HCT116 (cell line): ENCODE results near the gene PRDM2. TPM values are rescaled to one million over a fixed set of nuclear protein-coding genes. Genes with fewer than 3 reads are reported as not detected.

Source experiments
- ATAC-seq: fragments of 200-7000 bp; cut with Tn5 transposase; 2 replicates; pipeline ENCODE4 v1.9.1; 2020; ENCODE audit warnings: mild to moderate bottlenecking, moderate library complexity
- BruUV-seq: library from RNA; stranded (reverse); fragments of 400-500 nt; replicated peaks from 2 replicates; lab custom pipeline; 2021; lab: Mats Ljungman, UMichigan
- CTCF ChIA-PET: fragments of 300-600 bp; sonication (Branson Sonifier 250); formaldehyde crosslinking; loops from one replicate; lab custom pipeline; 2021; ENCODE audit warnings: antibody characterized with exemption; lab: Charles Lee
- POLR2A ChIA-PET: fragments of 300-600, 350-600 bp; sonication (Branson Sonifier 250); formaldehyde crosslinking; loops from one replicate; lab custom pipeline; 2021; ENCODE audit warnings: antibody characterized with exemption; lab: Charles Lee
- RAD21 ChIA-PET, 2 experiments: fragments of 300-600 bp; sonication (Branson Sonifier 250); formaldehyde crosslinking; loops; one replicate each; lab custom pipeline; 2023; ENCODE audit warnings: low total read pairs in 2 of 2; ENCODE audit not compliant: uncharacterized antibody in 2 of 2, unreplicated experiment in 2 of 2, low non-redundant PET in 1 of 2; lab: Charles Lee
- DNase-seq: peaks from one replicate; pipeline ENCODE4 v3.0.0-alpha.2; 2010; ENCODE audit warnings: low read depth, low spot score
- H2AFZ ChIP-seq: fragments of 200-600 bp; shearing (Covaris generic), sonication (generic); 2 replicates; pipeline ENCODE4 v1.6.1; 2017; ENCODE audit warnings: low read depth, mixed run types, mixed read lengths, antibody characterized with exemption, low read length; ENCODE audit not compliant: poor library complexity, severe bottlenecking
- H3K27ac ChIP-seq: 2 replicates; pipeline ENCODE4 v1.5.1; 2012; ENCODE audit warnings: low read depth, low read length
- H3K27me3 ChIP-seq: fragments of 200-600 bp; sonication (generic); 2 replicates; pipeline ENCODE4 v1.6.1; 2016; ENCODE audit warnings: mixed run types, low read length, mixed read lengths; ENCODE audit not compliant: insufficient read depth
- H3K36me3 ChIP-seq, 2 experiments: fragments of 200-500 bp in 1 of 2; fragments of 200-600 bp in 1 of 2; sonication (Bioruptor generic) in 1 of 2; sonication (generic) in 1 of 2; 2 replicates each; pipeline versions ENCODE4 v1.5.1 to v1.6.1; 2014 to 2016; ENCODE audit warnings: low read length in 2 of 2, inconsistent platforms in 1 of 2, mixed read lengths in 1 of 2, mixed run types in 1 of 2; ENCODE audit not compliant: insufficient read depth in 2 of 2, control insufficient read depth in 1 of 2
- H3K4me1 ChIP-seq, 2 experiments: fragments of 200-600 bp in 1 of 2; sonication (generic) in 1 of 2; 2 replicates each; pipeline versions ENCODE4 v1.5.1 to v1.6.1; 2012 to 2017; ENCODE audit warnings: low read length in 2 of 2, inconsistent platforms in 1 of 2, mild to moderate bottlenecking in 1 of 2, mixed read lengths in 1 of 2, mixed run types in 1 of 2, moderate library complexity in 1 of 2; ENCODE audit not compliant: insufficient read depth in 2 of 2, control insufficient read depth in 1 of 2
- H3K4me2 ChIP-seq: fragments of 200-600 bp; sonication (generic); 2 replicates; pipeline ENCODE4 v1.6.1; 2017; ENCODE audit warnings: mixed run types, low read length, mixed read lengths
- H3K4me3 ChIP-seq, 2 experiments: fragments of 200-600 bp in 1 of 2; sonication (generic) in 1 of 2; replicated peaks in 1 of 2; 2 replicates each; pipeline ENCODE4 v1.5.1; 2011 to 2016; ENCODE audit warnings: low read length in 2 of 2, control low read depth in 1 of 2, low read depth in 1 of 2, mild to moderate bottlenecking in 1 of 2, mixed read lengths in 1 of 2, mixed run types in 1 of 2
- H3K79me2 ChIP-seq: fragments of 200-600 bp; sonication (generic); 2 replicates; pipeline ENCODE4 v1.6.1; 2017; ENCODE audit warnings: mild to moderate bottlenecking, mixed run types, low read length, moderate library complexity, mixed read lengths; ENCODE audit not compliant: insufficient read depth
- H3K9ac ChIP-seq: fragments of 200-600 bp; sonication (generic); 2 replicates; pipeline ENCODE4 v1.6.1; 2016; ENCODE audit warnings: low read length, mixed read lengths
- H3K9me2 ChIP-seq: fragments of 200-600 bp; sonication (generic), shearing (Covaris generic); 2 replicates; pipeline ENCODE4 v1.6.1; 2017; ENCODE audit warnings: mixed run types, mild to moderate bottlenecking, moderate library complexity; ENCODE audit not compliant: insufficient read depth
- H3K9me3 ChIP-seq, 2 experiments: fragments of 200-500 bp in 1 of 2; fragments of 200-600 bp in 1 of 2; sonication (Bioruptor generic) in 1 of 2; sonication (generic) in 1 of 2; 2 replicates each; pipeline ENCODE4 v1.6.1; 2014 to 2017; ENCODE audit warnings: low read length in 2 of 2, mixed read lengths in 2 of 2, inconsistent platforms in 1 of 2, low read depth in 1 of 2, mild to moderate bottlenecking in 1 of 2, mixed run types in 1 of 2, moderate library complexity in 1 of 2; ENCODE audit not compliant: control insufficient read depth in 1 of 2, insufficient read depth in 1 of 2
- H4K20me1 ChIP-seq: fragments of 200-600 bp; sonication (generic), shearing (Covaris generic); 2 replicates; pipeline ENCODE4 v1.6.1; 2017; ENCODE audit warnings: mixed run types, mild to moderate bottlenecking, moderate library complexity; ENCODE audit not compliant: insufficient read depth
- CBX3 ChIP-seq: IDR thresholded peaks from 2 replicates; pipeline ENCODE4 v1.6.1; 2012; ENCODE audit warnings: low read depth
- EGR1 ChIP-seq: IDR thresholded peaks from 2 replicates; pipeline ENCODE4 v1.6.1; 2012; ENCODE audit warnings: low read depth
- ELF1 ChIP-seq: IDR thresholded peaks from 2 replicates; pipeline ENCODE4 v1.6.1; 2012; ENCODE audit warnings: low read depth, borderline replicate concordance
- EZH2 ChIP-seq: fragments of 200-600 bp; sonication (generic); IDR thresholded peaks from 2 replicates; pipeline ENCODE4 v1.6.1; 2017; ENCODE audit warnings: antibody characterized with exemption, mixed run types
- EZH2phosphoT487 ChIP-seq: fragments of 200-600 bp; IDR thresholded peaks from 2 replicates; pipeline ENCODE4 v1.6.1; 2018; ENCODE audit warnings: antibody characterized with exemption, borderline replicate concordance
- POLR2A ChIP-seq: IDR thresholded peaks from 2 replicates; pipeline ENCODE4 v1.7.0; 2011; ENCODE audit warnings: borderline replicate concordance; ENCODE audit not compliant: insufficient read depth, insufficient read length; ENCODE audit errors: extremely low read depth
- POLR2AphosphoS5 ChIP-seq: IDR thresholded peaks from 2 replicates; pipeline ENCODE4 v1.6.1; 2011; ENCODE audit warnings: mild to moderate bottlenecking, low read depth, low read length, moderate library complexity
- RAD21 ChIP-seq: IDR thresholded peaks from 2 replicates; pipeline ENCODE4 v1.6.1; 2012; ENCODE audit warnings: low read depth, mild to moderate bottlenecking
- REST ChIP-seq: IDR thresholded peaks from 2 replicates; pipeline ENCODE4 v1.6.1; 2012; ENCODE audit warnings: low read depth
- SIN3A ChIP-seq: IDR thresholded peaks from 2 replicates; pipeline ENCODE4 v1.6.1; 2012; ENCODE audit warnings: low read depth
- SP1 ChIP-seq: IDR thresholded peaks from 2 replicates; pipeline ENCODE4 v1.6.1; 2012; ENCODE audit warnings: low read depth
- YY1 ChIP-seq: IDR thresholded peaks from 2 replicates; pipeline ENCODE4 v1.6.1; 2011; ENCODE audit warnings: low read length, low read depth, moderate library complexity, mild to moderate bottlenecking; ENCODE audit not compliant: insufficient replicate concordance; ENCODE audit errors: extremely low read depth
- ZBTB33 ChIP-seq: IDR thresholded peaks from 2 replicates; pipeline ENCODE4 v1.6.1; 2011; ENCODE audit warnings: mild to moderate bottlenecking, low read length, moderate library complexity; ENCODE audit not compliant: insufficient replicate concordance; ENCODE audit errors: extremely low read depth
- intact Hi-C: fragments of 100-400 bp; cut with micrococcal nuclease; formaldehyde crosslinking; loops from 2 replicates; pipeline ENCODE4 v1.10.0; 2022
- total RNA-seq: library from RNA; stranded (reverse); gene quantifications from one replicate; pipeline ENCODE4 v1.2.1, GENCODE V29; 2021; ENCODE audit not compliant: unreplicated experiment

Gene PRDM2
- total RNA-seq, 1 experiment from 2014 or later = 17.3 TPM

- TF ChIP-seq REST (no peak), RAD21 (no peak), POLR2AphosphoS5 (no peak), EGR1 (no peak), EZH2 (no peak), YY1 (no peak), SIN3A (no peak), POLR2A (no peak)
- TF ChIP-seq, all 23 proteins: peak for 0
Observed at GRCh38 chr1:13860031-13860430, 160.0 kb downstream of the PRDM2 start (continued).

- no peak overlapping the region for H3K4me3 ChIP-seq
- ChIA-PET POLR2A (no interaction called here), RAD21 (no interaction called here), CTCF (no interaction called here)
- no peaks in the 10 kb centered on the region for H3K9me3 ChIP-seq
- TF ChIP-seq SP1 = no peak
- no peak for TF ChIP-seq REST
- TF ChIP-seq ZBTB33 = no peak
- no peak for TF ChIP-seq EGR1
- TF ChIP-seq EZH2phosphoT487 = no peak
- TF ChIP-seq POLR2A = no peak
- no peak for TF ChIP-seq ELF1
- no peak for TF ChIP-seq YY1
- TF ChIP-seq POLR2AphosphoS5 = no peak
- TF ChIP-seq CBX3 = no peak
- no peak for TF ChIP-seq SIN3A
- no peak for TF ChIP-seq EZH2
- ATAC-seq (no peak), DNase-seq (no peak)
- no peak overlapping the region for H3K9ac ChIP-seq
- intact Hi-C loops = no loop called here
- no peaks in the 10 kb centered on the region for H3K79me2 ChIP-seq
- H3K4me1 ChIP-seq = no peaks in the 10 kb centered on the region
- H3K36me3 ChIP-seq = no peaks in the 10 kb centered on the region
- H3K27ac ChIP-seq = no peak overlapping the region
- no peaks in the 10 kb centered on the region for H3K27me3 ChIP-seq
- H3K4me2 ChIP-seq = no peak overlapping the region
- H3K9me2 ChIP-seq = no peaks in the 10 kb centered on the region
- no peak overlapping the region for H2AFZ ChIP-seq
- BruUV-seq = no TSS peak
- no peaks in the 10 kb centered on the region for H4K20me1 ChIP-seq
Observed at GRCh38 chr1:13864760-13865159, 164.8 kb downstream of the PRDM2 start.
